ENCODE measurements around the gene SCLY.

Gene SCLY

GRCh38 chr2:238101891-238102841, 41.4 kb downstream of the SCLY start:
- Histone ChIP-seq H3K4me1 (ENCODE audit: insufficient read depth, low read length) (peaks cover 6% of the 10 kb centered on the region; the same call in 1 of the 2 replicates), H3K9ac (ENCODE audit: low read depth, low read length) (no peak overlapping the region), H3K36me3 (ENCODE audit: insufficient read depth, low read length) (no peaks in the 10 kb centered on the region), H3K9me3 (ENCODE audit: control insufficient read depth, insufficient read depth, low read length) (no peaks in the 10 kb centered on the region)

- Histone ChIP-seq H3K9me3 (ENCODE audit: control insufficient read depth, insufficient read depth, low read length) (no peaks in the 10 kb centered on the region), H3K4me1 (ENCODE audit: insufficient read depth, low read length) (peaks cover 9% of the 10 kb centered on the region; the same call in 1 of the 2 replicates), H3K9ac (ENCODE audit: low read depth, low read length) (no peak overlapping the region), H3K36me3 (ENCODE audit: insufficient read depth, low read length) (no peaks in the 10 kb centered on the region)
Observed at GRCh38 chr2:238102865-238103264, 42.1 kb downstream of the SCLY start.

- peaks cover 12% of the 10 kb centered on the region; the same call in 1 of the 2 replicates for H3K4me1 ChIP-seq (ENCODE audit: insufficient read depth, low read length)
- no peak overlapping the region for H3K9ac ChIP-seq (ENCODE audit: low read depth, low read length)
- H3K36me3 ChIP-seq (ENCODE audit: insufficient read depth, low read length), result no peaks in the 10 kb centered on the region
- H3K9me3 ChIP-seq (ENCODE audit: control insufficient read depth, insufficient read depth, low read length), result no peaks in the 10 kb centered on the region
Observed at GRCh38 chr2:238103465-238104225, 42.8 kb downstream of the SCLY start.

- Histone ChIP-seq H3K36me3 (ENCODE audit: insufficient read depth, low read length) (no peaks in the 10 kb centered on the region), H3K9me3 (ENCODE audit: control insufficient read depth, insufficient read depth, low read length) (no peaks in the 10 kb centered on the region), H3K4me1 (ENCODE audit: insufficient read depth, low read length) (peaks cover 11% of the 10 kb centered on the region; the same call in 1 of the 2 replicates), H3K9ac (ENCODE audit: low read depth, low read length) (no peak overlapping the region)
Observed at GRCh38 chr2:238104226-238104690, 43.5 kb downstream of the SCLY start.

- Histone ChIP-seq H3K9ac (ENCODE audit: low read depth, low read length) (no peak overlapping the region), H3K9me3 (ENCODE audit: control insufficient read depth, insufficient read depth, low read length) (no peaks in the 10 kb centered on the region), H3K36me3 (ENCODE audit: insufficient read depth, low read length) (no peaks in the 10 kb centered on the region), H3K4me1 (ENCODE audit: insufficient read depth, low read length) (peaks cover 11% of the 10 kb centered on the region; the same call in 1 of the 2 replicates)
Observed at GRCh38 chr2:238104691-238105371, 44.0 kb downstream of the SCLY start.

GRCh38 chr2:238105506-238106338, 44.9 kb downstream of the SCLY start:
- no peaks in the 10 kb centered on the region for H3K9me3 ChIP-seq (ENCODE audit: control insufficient read depth, insufficient read depth, low read length)
- no peak overlapping the region for H3K9ac ChIP-seq (ENCODE audit: low read depth, low read length)
- peaks cover 11% of the 10 kb centered on the region; the same call in 1 of the 2 replicates for H3K4me1 ChIP-seq (ENCODE audit: insufficient read depth, low read length)
- H3K36me3 ChIP-seq (ENCODE audit: insufficient read depth, low read length), result no peaks in the 10 kb centered on the region

- Histone ChIP-seq H3K36me3 (ENCODE audit: insufficient read depth, low read length) (no peaks in the 10 kb centered on the region), H3K9ac (ENCODE audit: low read depth, low read length) (no peak overlapping the region), H3K9me3 (ENCODE audit: control insufficient read depth, insufficient read depth, low read length) (no peaks in the 10 kb centered on the region), H3K4me1 (ENCODE audit: insufficient read depth, low read length) (peaks cover 11% of the 10 kb centered on the region; the same call in 1 of the 2 replicates)
Observed at GRCh38 chr2:238106339-238106697, 45.5 kb downstream of the SCLY start.

GRCh38 chr2:238106698-238107524, 46.1 kb downstream of the SCLY start:
- H3K4me1 ChIP-seq (ENCODE audit: insufficient read depth, low read length), result peaks cover 11% of the 10 kb centered on the region; the same call in 1 of the 2 replicates
- no peak overlapping the region for H3K9ac ChIP-seq (ENCODE audit: low read depth, low read length)
- no peaks in the 10 kb centered on the region for H3K9me3 ChIP-seq (ENCODE audit: control insufficient read depth, insufficient read depth, low read length)
- no peaks in the 10 kb centered on the region for H3K36me3 ChIP-seq (ENCODE audit: insufficient read depth, low read length)

- H3K4me1 ChIP-seq (ENCODE audit: insufficient read depth, low read length), result peaks cover 11% of the 10 kb centered on the region; the same call in 1 of the 2 replicates
- no peaks in the 10 kb centered on the region; the same call in 1 of the 2 replicates for H3K9me3 ChIP-seq (ENCODE audit: control insufficient read depth, insufficient read depth, low read length)
- no peaks in the 10 kb centered on the region for H3K36me3 ChIP-seq (ENCODE audit: insufficient read depth, low read length)
- no peak overlapping the region for H3K9ac ChIP-seq (ENCODE audit: low read depth, low read length)
Observed at GRCh38 chr2:238107525-238108422, 47.0 kb downstream of the SCLY start.

- H3K9me3 ChIP-seq (ENCODE audit: control insufficient read depth, insufficient read depth, low read length), result no peaks in the 10 kb centered on the region; the same call in 1 of the 2 replicates
- no peak overlapping the region for H3K9ac ChIP-seq (ENCODE audit: low read depth, low read length)
- H3K36me3 ChIP-seq (ENCODE audit: insufficient read depth, low read length), result no peaks in the 10 kb centered on the region
- H3K4me1 ChIP-seq (ENCODE audit: insufficient read depth, low read length), result peaks cover 11% of the 10 kb centered on the region; the same call in 1 of the 2 replicates
Observed at GRCh38 chr2:238108423-238109183, 47.8 kb downstream of the SCLY start.

- no peaks in the 10 kb centered on the region for H3K36me3 ChIP-seq (ENCODE audit: insufficient read depth, low read length)
Observed at GRCh38 chr2:238113611-238114010, 52.8 kb downstream of the SCLY start.

More at GRCh38 chr2:238113611-238114010, 52.8 kb downstream of the SCLY start:
- Histone ChIP-seq H3K9me3 (ENCODE audit: control insufficient read depth, insufficient read depth, low read length) (peaks cover 2% of the 10 kb centered on the region; the same call in 1 of the 2 replicates), H3K9ac (ENCODE audit: low read depth, low read length) (no peak overlapping the region), H3K4me1 (ENCODE audit: insufficient read depth, low read length) (peaks cover under 1% of the 10 kb centered on the region; the same call in 1 of the 2 replicates)
